ENCODE data around the gene TPPP2.
A peak's percentile ranks its signal among the peaks of the same experiment; 100 is the strongest.
"Not testable (repeated sequence)": the region's sequence is repeated elsewhere in the genome, so short reads cannot be mapped to it uniquely, and the experiment has no call there.

Gene TPPP2

GRCh38 chr14:21029917-21030316 lies at the start of gene TPPP2:
TPPP2 (plus strand) TSS chr14:21030217; CDS start chr14:21030582, 365 bp downstream.
- DNase-seq (ENCODE audit: low read depth in 2 of 2): no peak

- DNase-seq (ENCODE audit: low read depth in 2 of 2): no peak
These were observed 49.1 kb upstream of the TPPP2 start for GRCh38 chr14:20980906-20981305.

GRCh38 chr14:20982646-20983369 lies 47.2 kb upstream of the TPPP2 start:
- DNase-seq (ENCODE audit: low read depth in 2 of 2): no peak

GRCh38 chr14:20985650-20986049 lies 44.4 kb upstream of the TPPP2 start:
- not testable (repeated sequence) for DNase-seq (ENCODE audit: low read depth in 2 of 2)

GRCh38 chr14:20986811-20987210 lies 43.2 kb upstream of the TPPP2 start:
- no peak for DNase-seq (ENCODE audit: low read depth in 2 of 2)

GRCh38 chr14:20988717-20989470 lies 41.1 kb upstream of the TPPP2 start:
- DNase-seq (ENCODE audit: low read depth in 2 of 2): no peak

GRCh38 chr14:20989471-20989786 lies 40.6 kb upstream of the TPPP2 start:
- DNase-seq (ENCODE audit: low read depth in 2 of 2): no peak

GRCh38 chr14:20989787-20990600 lies 40.0 kb upstream of the TPPP2 start, which contains the start of gene METTL17:
METTL17 (plus strand) TSS chr14:20989980; CDS start chr14:20990003, 23 bp downstream.
- DNase-seq (ENCODE audit: low read depth in 2 of 2): peak; percentile 74 to 76

GRCh38 chr14:20996521-20996920 lies 33.5 kb upstream of the TPPP2 start:
- DNase-seq (ENCODE audit: low read depth in 2 of 2): no peak

- DNase-seq (ENCODE audit: low read depth in 2 of 2): no peak
These were observed 32.9 kb upstream of the TPPP2 start for GRCh38 chr14:20997115-20997514.

GRCh38 chr14:20997564-20997963 lies 32.5 kb upstream of the TPPP2 start:
- DNase-seq (ENCODE audit: low read depth in 2 of 2): no peak

- DNase-seq (ENCODE audit: low read depth in 2 of 2): no peak
These were observed 31.9 kb upstream of the TPPP2 start for GRCh38 chr14:20998139-20998538.

GRCh38 chr14:20998674-20999366 lies 31.2 kb upstream of the TPPP2 start, which contains the start of gene SLC39A2:
SLC39A2 (plus strand) TSS chr14:20999293; CDS start chr14:20999447, 154 bp downstream.
- no peak for DNase-seq (ENCODE audit: low read depth in 2 of 2)

GRCh38 chr14:20999591-20999990 lies 30.4 kb upstream of the TPPP2 start:
- no peak for DNase-seq (ENCODE audit: low read depth in 2 of 2)

GRCh38 chr14:21001218-21001617 lies 28.8 kb upstream of the TPPP2 start:
- DNase-seq (ENCODE audit: low read depth in 2 of 2): no peak

GRCh38 chr14:21003788-21004346 lies 26.1 kb upstream of the TPPP2 start:
- DNase-seq (ENCODE audit: low read depth in 2 of 2): no peak

- DNase-seq (ENCODE audit: low read depth in 2 of 2): not testable (repeated sequence)
These were observed 20.3 kb upstream of the TPPP2 start for GRCh38 chr14:21009721-21010120.

- DNase-seq (ENCODE audit: low read depth in 2 of 2): no peak
These were observed 18.9 kb upstream of the TPPP2 start for GRCh38 chr14:21011136-21011535.

GRCh38 chr14:21014761-21015190 lies 15.2 kb upstream of the TPPP2 start:
- DNase-seq (ENCODE audit: low read depth in 2 of 2): peak; percentile 78 to 82

GRCh38 chr14:21015312-21015711 lies 14.7 kb upstream of the TPPP2 start:
- no peak for DNase-seq (ENCODE audit: low read depth in 2 of 2)

All from activated CD4-positive, alpha-beta T cell treated with anti-CD3 and anti-CD28 coated beads for 24 hours (primary cell).